H9 (cell line): ENCODE data around the gene LDHA. TPM values are rescaled to one million over a fixed set of nuclear protein-coding genes. Genes with fewer than 3 reads are reported as not detected.

Experiments used
- DNase-seq: peaks from one replicate; pipeline ENCODE4 v3.0.0-alpha.2; 2017
- H2AFZ ChIP-seq: one replicate; pipeline ENCODE4 v1.6.1; 2013; ENCODE audit warnings: mild to moderate bottlenecking, low read length, control low read depth, moderate library complexity
- H2AK5ac ChIP-seq: 2 replicates; pipeline ENCODE4 v1.6.1; 2013; ENCODE audit warnings: low read length, control low read depth, mixed read lengths; ENCODE audit not compliant: insufficient read length
- H2BK120ac ChIP-seq: one replicate; pipeline ENCODE4 v1.6.1; 2013; ENCODE audit warnings: low read depth, mild to moderate bottlenecking, low read length, control low read depth, inconsistent platforms; ENCODE audit not compliant: poor library complexity, severe bottlenecking
- H2BK12ac ChIP-seq: 2 replicates; pipeline ENCODE4 v1.6.1; 2013; ENCODE audit warnings: low read length, control low read depth, mixed read lengths, low read depth; ENCODE audit not compliant: insufficient read length
- H2BK15ac ChIP-seq: 2 replicates; pipeline ENCODE4 v1.6.1; 2013; ENCODE audit warnings: low read depth, low read length, control low read depth
- H2BK20ac ChIP-seq: one replicate; pipeline ENCODE4 v1.6.1; 2013; ENCODE audit warnings: low read depth, mild to moderate bottlenecking, low read length, control low read depth, inconsistent platforms; ENCODE audit not compliant: poor library complexity, severe bottlenecking
- H2BK5ac ChIP-seq: 2 replicates; pipeline ENCODE4 v1.6.1; 2013; ENCODE audit warnings: low read length, control low read depth, mixed read lengths; ENCODE audit not compliant: insufficient read length
- H3K14ac ChIP-seq: 2 replicates; pipeline ENCODE4 v1.6.1; 2013; ENCODE audit warnings: low read length, control low read depth; ENCODE audit not compliant: insufficient read depth
- H3K18ac ChIP-seq: 2 replicates; pipeline ENCODE4 v1.6.1; 2013; ENCODE audit warnings: low read depth, mild to moderate bottlenecking, mixed read lengths, low read length, control low read depth; ENCODE audit not compliant: insufficient read length
- H3K23ac ChIP-seq: 2 replicates; pipeline ENCODE4 v1.6.1; 2013; ENCODE audit warnings: low read length, control low read depth, mixed read lengths, low read depth; ENCODE audit not compliant: insufficient read length
- H3K23me2 ChIP-seq: 2 replicates; pipeline ENCODE4 v1.6.1; 2013; ENCODE audit warnings: low read depth, mild to moderate bottlenecking, mixed read lengths, low read length, control low read depth; ENCODE audit not compliant: insufficient read length, poor library complexity, severe bottlenecking
- H3K27ac ChIP-seq: 2 replicates; pipeline ENCODE4 v1.5.1; 2013; ENCODE audit warnings: low read length, control low read depth, mixed read lengths, low read depth; ENCODE audit not compliant: insufficient read length
- H3K27me3 ChIP-seq: 2 replicates; pipeline ENCODE4 v1.6.1; 2013; ENCODE audit warnings: low read length, control low read depth, inconsistent platforms; ENCODE audit not compliant: insufficient read depth
- H3K4ac ChIP-seq: 2 replicates; pipeline ENCODE4 v1.6.1; 2013; ENCODE audit warnings: low read depth, mild to moderate bottlenecking, control low read depth, inconsistent platforms, low read length, moderate library complexity
- H3K4me1 ChIP-seq: 2 replicates; pipeline ENCODE4 v1.6.1; 2013; ENCODE audit warnings: low read length, control low read depth, inconsistent platforms; ENCODE audit not compliant: insufficient read depth
- H3K4me2 ChIP-seq: 2 replicates; pipeline ENCODE4 v1.6.1; 2013; ENCODE audit warnings: low read length, control low read depth, mixed read lengths; ENCODE audit not compliant: insufficient read length, insufficient read depth
- H3K56ac ChIP-seq: 2 replicates; pipeline ENCODE4 v1.6.1; 2013; ENCODE audit warnings: low read depth, mild to moderate bottlenecking, mixed read lengths, low read length, control low read depth; ENCODE audit not compliant: insufficient read length
- H3K79me1 ChIP-seq: 2 replicates; pipeline ENCODE4 v1.6.1; 2013; ENCODE audit warnings: low read depth, mild to moderate bottlenecking, moderate library complexity, low read length, control low read depth, inconsistent platforms; ENCODE audit not compliant: insufficient read depth, poor library complexity, severe bottlenecking
- H3K79me2 ChIP-seq: 2 replicates; pipeline ENCODE4 v1.6.1; 2013; ENCODE audit warnings: low read length, control low read depth, inconsistent platforms; ENCODE audit not compliant: insufficient read depth
- H3K9ac ChIP-seq: 2 replicates; pipeline ENCODE4 v1.6.1; 2013; ENCODE audit warnings: low read length, control low read depth, mixed read lengths; ENCODE audit not compliant: insufficient read length; ENCODE audit errors: extremely low read depth
- H3K9me3 ChIP-seq: one replicate; pipeline ENCODE4 v1.6.1; 2013; ENCODE audit warnings: low read depth, low read length, inconsistent platforms; ENCODE audit not compliant: control insufficient read depth
- H3T11ph ChIP-seq: one replicate; pipeline ENCODE4 v1.6.1; 2013; ENCODE audit warnings: mild to moderate bottlenecking, low read length, control low read depth, inconsistent platforms
- H4K20me1 ChIP-seq: one replicate; pipeline ENCODE4 v1.6.1; 2013; ENCODE audit not compliant: control insufficient read depth, insufficient read length, insufficient read depth
- H4K5ac ChIP-seq: 2 replicates; pipeline ENCODE4 v1.6.1; 2013; ENCODE audit warnings: low read depth, mild to moderate bottlenecking, mixed read lengths, low read length, control low read depth; ENCODE audit not compliant: insufficient read length
- H4K8ac ChIP-seq: replicated peaks from 2 replicates; pipeline ENCODE4 v1.6.1; 2013; ENCODE audit warnings: low read length, control low read depth, mixed read lengths, low read depth; ENCODE audit not compliant: insufficient read length
- H4K91ac ChIP-seq: 2 replicates; pipeline ENCODE4 v1.6.1; 2013; ENCODE audit warnings: low read depth, mild to moderate bottlenecking, moderate library complexity, mixed read lengths, low read length, control low read depth; ENCODE audit not compliant: insufficient read length
- H3K27ac Mint-ChIP-seq, 3 experiments: 2 replicates in 2 of 3; 3 replicates in 1 of 3; pipeline ENCODE4 v1.8.0; 2020 to 2021; ENCODE audit warnings: mixed read lengths in 3 of 3, mild to moderate bottlenecking in 1 of 3, moderate library complexity in 1 of 3
- H3K27me3 Mint-ChIP-seq: 2 replicates; pipeline ENCODE4 v1.8.0; 2021; ENCODE audit warnings: low read depth, mild to moderate bottlenecking, moderate library complexity, mixed read lengths
- H3K36me3 Mint-ChIP-seq, 3 experiments: 2 replicates in 2 of 3; 3 replicates in 1 of 3; pipeline ENCODE4 v1.8.0; 2020 to 2021; ENCODE audit warnings: low read depth in 3 of 3, mixed read lengths in 3 of 3; ENCODE audit not compliant: insufficient read depth in 1 of 3
- H3K4me1 Mint-ChIP-seq, 2 experiments: 2 replicates each; pipeline ENCODE4 v1.8.0; 2020; ENCODE audit warnings: mixed read lengths in 2 of 2
- H3K4me3 Mint-ChIP-seq, 2 experiments: 2 replicates in 1 of 2; 3 replicates in 1 of 2; pipeline ENCODE4 v1.8.0; 2020 to 2021; ENCODE audit warnings: mild to moderate bottlenecking in 2 of 2, mixed read lengths in 2 of 2, moderate library complexity in 1 of 2
- H3K9me3 Mint-ChIP-seq, 2 experiments: 2 replicates in 1 of 2; 3 replicates in 1 of 2; pipeline ENCODE4 v1.8.0; 2020; ENCODE audit warnings: mild to moderate bottlenecking in 2 of 2, mixed read lengths in 2 of 2, moderate library complexity in 1 of 2
- CTCF ChIP-seq: fragments of 200-600 bp; sonication (generic); conservative IDR thresholded peaks from 3 replicates; pipeline ENCODE4 v1.8.0; 2021; ENCODE audit warnings: antibody characterized with exemption, mild to moderate bottlenecking
- WGBS: extraction: QIAGEN DNeasy Blood & Tissue Kit; methylation state at CpG from one replicate; pipeline ENCODE4 v1.1.7; 2013; ENCODE audit warnings: missing lambda C conversion rate, low lambda C conversion rate, mixed read lengths; ENCODE audit not compliant: insufficient read length; ENCODE audit errors: extremely low coverage; 5-methylcytosine and 5-hydroxymethylcytosine counted together
- total RNA-seq: library from RNA; stranded (reverse); gene quantifications from 2 replicates; pipeline ENCODE4 v1.2.1, GENCODE V29; 2021

LDHA gene
- total RNA-seq, 1 experiment from 2014 or later = 720 TPM

- DNase-seq = no peak
- Histone ChIP-seq H3K4ac (no peak overlapping the region), H3K27ac (no peak overlapping the region), H2BK15ac (no peak overlapping the region), H3K9me3 (no peaks in the 10 kb centered on the region), H2BK20ac (no peak overlapping the region), H3K23ac (no peak overlapping the region), H3K9ac (no peak overlapping the region), H4K8ac (no peak overlapping the region), H4K5ac (no peak overlapping the region), H3K18ac (no peak overlapping the region), H4K91ac (no peak overlapping the region), H3K4me1 (no peaks in the 10 kb centered on the region), H2AFZ (no peak overlapping the region), H3K27me3 (no peaks in the 10 kb centered on the region), H3K4me2 (no peak overlapping the region), H3T11ph (no peak overlapping the region), H2AK5ac (no peak overlapping the region), H3K23me2 (no peaks in the 10 kb centered on the region), H3K79me1 (no peaks in the 10 kb centered on the region), H2BK5ac (no peak overlapping the region), H3K14ac (no peak overlapping the region), H3K56ac (no peak overlapping the region), H2BK12ac (no peak overlapping the region), H2BK120ac (no peak overlapping the region), H3K79me2 (no peaks in the 10 kb centered on the region), H4K20me1 (no peaks in the 10 kb centered on the region)
- H3K36me3 Mint-ChIP-seq = peaks cover 0 to 3% (median 2%) of the 10 kb centered on the region in 3 experiments; a peak in 3 of 7 replicates
- H3K27ac Mint-ChIP-seq = no peak overlapping the region
- H3K9me3 Mint-ChIP-seq = no peaks in the 10 kb centered on the region
- TF ChIP-seq CTCF = no peak
- H3K4me3 Mint-ChIP-seq = no peak overlapping the region
- H3K27me3 Mint-ChIP-seq = no peaks in the 10 kb centered on the region
- no peaks in the 10 kb centered on the region for H3K4me1 Mint-ChIP-seq
- no CpG with 5 or more reads among the region's 2 CpGs for WGBS
Measured at GRCh38 chr11:18372201-18372600, 22.2 kb upstream of the LDHA start.
